ENCODE data around the gene CRELD1.

- no peak for TF ChIP-seq CTCF (IDR thresholded peaks at IDR 0.05)
- no peak for TF ChIP-seq EZH2 (IDR thresholded peaks at IDR 0.05; ENCODE audit: borderline replicate concordance, insufficient read depth, low read depth, low read length, poor library complexity, severe bottlenecking)
Observed at GRCh38 chr3:9935966-9936510, 2.4 kb downstream of the CRELD1 start.

All from B cell (primary cell).